OCI-LY1 (cell line): ENCODE measurements around the gene LRRTM3.

ENCODE experiments used
- H2AFZ ChIP-seq: fragments of 200-600 bp; sonication (generic), shearing (Covaris generic); 2 replicates; pipeline ENCODE4 v1.6.0; 2014; ENCODE audit warnings: antibody characterized with exemption, mild to moderate bottlenecking, low read length
- H3F3A ChIP-seq: fragments of 200-600 bp; sonication (generic), shearing (Covaris generic); 2 replicates; pipeline ENCODE4 v1.6.0; 2014; ENCODE audit warnings: mild to moderate bottlenecking, antibody characterized with exemption, low read length, moderate library complexity; ENCODE audit not compliant: insufficient read depth
- H3K27ac ChIP-seq: fragments of 200-600 bp; sonication (generic); 2 replicates; pipeline ENCODE4 v1.5.1; 2014; ENCODE audit warnings: low read length, mixed run types, mild to moderate bottlenecking, low read depth; ENCODE audit not compliant: poor library complexity, severe bottlenecking
- H3K27me3 ChIP-seq: fragments of 200-600 bp; sonication (generic); 2 replicates; pipeline ENCODE4 v1.6.0; 2014; ENCODE audit warnings: antibody characterized with exemption, mild to moderate bottlenecking, low read length, moderate library complexity; ENCODE audit not compliant: insufficient read depth
- H3K36me3 ChIP-seq: fragments of 200-600 bp; sonication (generic); 2 replicates; pipeline ENCODE4 v1.6.1; 2014; ENCODE audit warnings: mild to moderate bottlenecking, antibody characterized with exemption, low read length, moderate library complexity, mixed read lengths; ENCODE audit not compliant: insufficient read depth
- H3K4me1 ChIP-seq: fragments of 200-600 bp; sonication (generic); 2 replicates; pipeline ENCODE4 v1.5.1; 2014; ENCODE audit warnings: mild to moderate bottlenecking, low read length, moderate library complexity; ENCODE audit not compliant: insufficient read depth, severe bottlenecking
- H3K4me2 ChIP-seq: fragments of 200-600 bp; sonication (generic), shearing (Covaris generic); 2 replicates; pipeline ENCODE4 v1.6.1; 2014; ENCODE audit warnings: low read length
- H3K4me3 ChIP-seq: fragments of 200-600 bp; sonication (generic); 2 replicates; pipeline ENCODE4 v1.5.1; 2014; ENCODE audit warnings: low read length, low read depth, mild to moderate bottlenecking, mixed read lengths; ENCODE audit not compliant: poor library complexity, severe bottlenecking
- H3K79me2 ChIP-seq: fragments of 200-600 bp; shearing (Covaris generic); 2 replicates; pipeline ENCODE4 v1.6.1; 2016; ENCODE audit warnings: mixed run types, low read length, mixed read lengths; ENCODE audit not compliant: insufficient read depth
- H3K9ac ChIP-seq: fragments of 200-600 bp; sonication (generic), shearing (Covaris generic); 2 replicates; pipeline ENCODE4 v1.6.1; 2014; ENCODE audit warnings: mild to moderate bottlenecking, low read length, mixed read lengths
- H3K9me2 ChIP-seq: fragments of 200-600 bp; sonication (generic), shearing (Covaris generic); 2 replicates; pipeline ENCODE4 v1.6.1; 2014; ENCODE audit warnings: low read depth, mild to moderate bottlenecking, low read length, mixed read lengths
- H3K9me3 ChIP-seq: fragments of 200-600 bp; shearing (Covaris generic); 2 replicates; pipeline ENCODE4 v1.6.1; 2014; ENCODE audit warnings: low read length, mixed read lengths
- H4K20me1 ChIP-seq: fragments of 200-600 bp; sonication (generic), shearing (Covaris generic); 2 replicates; pipeline ENCODE4 v1.6.0; 2016; ENCODE audit warnings: mild to moderate bottlenecking, low read length; ENCODE audit not compliant: insufficient read depth
- EZH2 ChIP-seq: fragments of 200-600 bp; sonication (generic), shearing (Covaris generic); IDR thresholded peaks from 2 replicates; pipeline ENCODE4 v1.8.0; 2017; ENCODE audit warnings: borderline replicate concordance, mixed run types, mild to moderate bottlenecking, antibody characterized with exemption, low read length, moderate library complexity, mixed read lengths
- TF ChIP-seq, protein P1 (sequence below): fragments of 200-600 bp; sonication (generic), shearing (Covaris generic); IDR thresholded peaks from 2 replicates; pipeline ENCODE4 v1.5.1; 2017; ENCODE audit warnings: mild to moderate bottlenecking, antibody characterized with exemption, low read length, moderate library complexity, mixed read lengths

The LRRTM3 gene

DNA sequence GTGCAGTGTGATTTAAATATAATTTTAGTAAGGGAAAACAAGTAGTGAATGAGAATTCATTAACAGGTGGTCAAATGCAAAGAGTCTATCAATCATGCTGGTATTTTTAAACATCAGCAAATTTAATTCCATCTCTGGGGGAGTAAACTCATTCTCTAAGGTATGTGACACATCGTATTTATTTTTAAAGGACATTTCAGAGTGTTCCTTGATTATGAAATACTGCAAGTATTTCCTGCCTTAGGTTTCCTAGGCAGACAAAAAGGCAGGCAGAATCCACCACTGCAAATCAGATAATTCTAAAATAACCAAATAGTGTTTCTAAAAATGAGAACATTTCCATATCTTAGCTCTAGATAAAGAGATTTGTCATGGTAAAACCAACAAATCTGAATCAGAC, 193.8 kb downstream of the LRRTM3 start:
- H3K4me1 ChIP-seq = no peaks in the 10 kb centered on the region
- no peaks in the 10 kb centered on the region for H3K36me3 ChIP-seq
- H3K9me3 ChIP-seq = no peaks in the 10 kb centered on the region
- H3K9me2 ChIP-seq = no peaks in the 10 kb centered on the region
- no peak overlapping the region for H3K27ac ChIP-seq
- H3K4me2 ChIP-seq = no peak overlapping the region
- H3K27me3 ChIP-seq = no peaks in the 10 kb centered on the region
- H3K9ac ChIP-seq = no peak overlapping the region
- H2AFZ ChIP-seq = no peak overlapping the region
- TF ChIP-seq EZH2 = no peak
- TF ChIP-seq, protein P1, sequence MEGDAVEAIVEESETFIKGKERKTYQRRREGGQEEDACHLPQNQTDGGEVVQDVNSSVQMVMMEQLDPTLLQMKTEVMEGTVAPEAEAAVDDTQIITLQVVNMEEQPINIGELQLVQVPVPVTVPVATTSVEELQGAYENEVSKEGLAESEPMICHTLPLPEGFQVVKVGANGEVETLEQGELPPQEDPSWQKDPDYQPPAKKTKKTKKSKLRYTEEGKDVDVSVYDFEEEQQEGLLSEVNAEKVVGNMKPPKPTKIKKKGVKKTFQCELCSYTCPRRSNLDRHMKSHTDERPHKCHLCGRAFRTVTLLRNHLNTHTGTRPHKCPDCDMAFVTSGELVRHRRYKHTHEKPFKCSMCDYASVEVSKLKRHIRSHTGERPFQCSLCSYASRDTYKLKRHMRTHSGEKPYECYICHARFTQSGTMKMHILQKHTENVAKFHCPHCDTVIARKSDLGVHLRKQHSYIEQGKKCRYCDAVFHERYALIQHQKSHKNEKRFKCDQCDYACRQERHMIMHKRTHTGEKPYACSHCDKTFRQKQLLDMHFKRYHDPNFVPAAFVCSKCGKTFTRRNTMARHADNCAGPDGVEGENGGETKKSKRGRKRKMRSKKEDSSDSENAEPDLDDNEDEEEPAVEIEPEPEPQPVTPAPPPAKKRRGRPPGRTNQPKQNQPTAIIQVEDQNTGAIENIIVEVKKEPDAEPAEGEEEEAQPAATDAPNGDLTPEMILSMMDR = no peak
- H3K4me3 ChIP-seq = no peak overlapping the region
- H3F3A ChIP-seq = no peaks in the 10 kb centered on the region
- no peaks in the 10 kb centered on the region for H4K20me1 ChIP-seq
- no peaks in the 10 kb centered on the region for H3K79me2 ChIP-seq

DNA sequence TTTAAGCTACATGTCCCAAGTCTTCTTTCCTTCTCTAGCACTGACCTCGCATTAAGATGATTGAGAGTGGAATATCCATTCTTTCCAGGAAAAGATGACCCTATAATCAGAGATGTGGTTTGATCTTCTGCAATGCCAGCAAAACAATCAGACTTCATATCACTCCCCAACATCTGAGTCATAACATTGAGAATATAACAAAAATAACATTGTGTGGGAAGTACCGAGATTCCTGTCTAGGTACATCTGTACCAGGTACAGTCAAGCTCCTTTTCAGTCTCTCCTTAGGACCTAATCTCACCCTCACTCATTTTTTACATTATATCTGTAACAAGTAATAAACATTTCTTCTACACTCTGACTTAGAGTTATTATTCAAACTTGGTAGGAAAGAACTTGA, 201.6 kb downstream of the LRRTM3 start:
- Histone ChIP-seq H3K4me1 (no peaks in the 10 kb centered on the region), H3K4me2 (no peak overlapping the region), H3K9me3 (no peaks in the 10 kb centered on the region), H3F3A (no peaks in the 10 kb centered on the region), H3K27ac (no peak overlapping the region), H3K9ac (no peak overlapping the region), H3K4me3 (no peak overlapping the region), H3K79me2 (no peaks in the 10 kb centered on the region), H4K20me1 (no peaks in the 10 kb centered on the region), H2AFZ (no peak overlapping the region), H3K9me2 (no peaks in the 10 kb centered on the region), H3K27me3 (no peaks in the 10 kb centered on the region), H3K36me3 (no peaks in the 10 kb centered on the region)
- no peak for TF ChIP-seq EZH2
- TF ChIP-seq, protein P1 = no peak

DNA sequence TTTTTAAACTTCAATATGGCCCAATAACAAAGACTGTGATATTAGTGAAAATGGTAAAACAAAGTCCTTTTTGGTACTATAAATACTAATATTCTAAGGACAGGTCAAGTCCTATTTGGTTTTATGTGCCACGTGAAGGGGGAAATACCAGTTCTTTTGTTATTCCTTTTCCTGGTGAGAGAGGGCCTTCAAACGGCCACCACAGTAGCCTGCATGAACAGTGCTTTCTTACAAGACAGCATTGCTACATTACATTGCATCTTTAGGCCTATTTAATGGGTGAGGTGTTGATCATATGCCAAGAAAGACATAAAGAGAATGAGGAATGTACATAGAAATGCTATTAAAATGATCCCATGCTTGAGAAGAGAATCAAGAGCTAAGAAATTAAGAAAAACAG, 214.8 kb downstream of the LRRTM3 start:
- Histone ChIP-seq H3K4me3 (no peak overlapping the region), H3K27me3 (no peaks in the 10 kb centered on the region), H3K27ac (no peak overlapping the region), H3K36me3 (no peaks in the 10 kb centered on the region), H3K4me1 (no peaks in the 10 kb centered on the region), H3K9me2 (no peaks in the 10 kb centered on the region), H3F3A (no peaks in the 10 kb centered on the region), H3K9ac (no peak overlapping the region), H3K4me2 (no peak overlapping the region), H4K20me1 (no peaks in the 10 kb centered on the region), H3K79me2 (no peaks in the 10 kb centered on the region), H3K9me3 (no peaks in the 10 kb centered on the region), H2AFZ (no peak overlapping the region)
- TF ChIP-seq, protein P1 = no peak
- no peak for TF ChIP-seq EZH2
